Adrenal gland (tissue), 12 donors: ENCODE results near the gene GALNTL6. TPM values are rescaled to one million over a fixed set of nuclear protein-coding genes. Genes with fewer than 3 reads are reported as not detected.

ENCODE experiments used
- DNase-seq, 7 donors: peaks; one replicate each; pipeline ENCODE4 v3.0.0-alpha.2; 2019 to 2020
- H3K27ac ChIP-seq, 5 donors: fragments of 200-600 bp; sonication (generic) in 4 of 5; 1 replicate in 3 of 5; 2 replicates in 2 of 5; pipeline versions ENCODE4 v1.5.1 to v1.8.0; 2016 to 2020; ENCODE audit warnings: mild to moderate bottlenecking in 1 of 5
- H3K27me3 ChIP-seq: fragments of 200-600 bp; 2 replicates; pipeline ENCODE4 v1.8.0; 2021
- H3K36me3 ChIP-seq, 2 donors: fragments of 200-600 bp; replicated peaks in 1 of 2; 1 replicate in 1 of 2; 2 replicates in 1 of 2; pipeline versions ENCODE4 v1.5.1 to v1.8.0; 2018 to 2022
- H3K4me1 ChIP-seq, 2 donors: fragments of 200-600 bp; replicated peaks in 1 of 2; 1 replicate in 1 of 2; 2 replicates in 1 of 2; pipeline versions ENCODE4 v1.5.1 to v1.8.0; 2018 to 2021
- H3K4me3 ChIP-seq, 4 donors: fragments of 200-600 bp; sonication (generic) in 3 of 4; one replicate each; pipeline ENCODE4 v1.5.1; 2016 to 2018
- H3K9me3 ChIP-seq, 3 donors: fragments of 200-600 bp; sonication (generic) in 1 of 3; replicated peaks in 1 of 3; 1 replicate in 2 of 3; 2 replicates in 1 of 3; pipeline versions ENCODE4 v1.5.1 to v1.8.0; 2016 to 2021
- CTCF ChIP-seq, 6 experiments: fragments of 450-650 bp in 4 of 6; fragments of 200-600 bp in 2 of 6; sonication (generic) in 1 of 6; IDR thresholded peaks; 1 replicate in 5 of 6; 2 replicates in 1 of 6; pipeline versions ENCODE4 v1.5.1 to v1.8.0; 2016 to 2021; ENCODE audit warnings: antibody characterized with exemption in 6 of 6, mild to moderate bottlenecking in 2 of 6, moderate library complexity in 1 of 6
- POLR2A ChIP-seq, 2 donors: fragments of 450-650 bp; IDR thresholded peaks; one replicate each; pipeline ENCODE4 v1.6.1; 2017; ENCODE audit warnings: antibody characterized with exemption in 2 of 2, mild to moderate bottlenecking in 2 of 2, moderate library complexity in 1 of 2
- WGBS, 4 donors: extraction: QIAGEN DNeasy Blood & Tissue Kit in 2 of 4; methylation state at CpG; one replicate each; pipeline versions ENCODE4 v1.1.5 to v1.1.7; 2013 to 2017; 5-methylcytosine and 5-hydroxymethylcytosine counted together
- intact Hi-C, 2 donors: fragments of 100-400 bp; cut with DNase I; formaldehyde crosslinking; loops; one replicate each; pipeline versions ENCODE4 v1.14.1 to v1.15.0; 2022 to 2023
- polyA plus RNA-seq, 3 donors: library from polyadenylated mRNA; stranded (reverse); fragments of 200-250 nt in 2 of 3; fragments of 350-450 nt in 1 of 3; fragmentation: Illumina TruSeq in 1 of 3; extraction: RNeasy Lipid Tissue Mini Kit (QIAGEN cat#74804) in 1 of 3; gene quantifications; one replicate each; pipeline ENCODE4 v1.2.3, GENCODE V29; 2013 to 2014
- total RNA-seq, 9 donors: library from RNA; depleted of rRNA in 4 of 9; stranded (reverse); fragments of >200 nt in 4 of 9; fragments of 120-200 nt in 1 of 9; fragmentation: NEBNext Ultra II Directional in 1 of 9; extraction: Animal tissue kit (Norgen Biotek cat#: 25700) in 1 of 9; gene quantifications; one replicate each; pipeline versions ENCODE4 v1.1.0 to v1.2.4, GENCODE V29; 2013 to 2023
- donor health status: healthy with polysubstance abuse.
- donor health status: Bipolar disorder and iron deficiency.
- donor health status: DM: yes; HTN: yes; CAD: no.
- donor health status: DM: no; HTN: no; CAD: no.
- donor health status: DM: no; HTN: no; CAD: no.
- donor health status: DM: yes; HTN: yes; CAD: no.

Gene GALNTL6
- total and polyA plus RNA-seq, 12 donors, result 0.10 to 0.96 (median 0.42) TPM; not detected in 1

GRCh38 chr4:172055498-172055897 is 242.3 kb downstream of the GALNTL6 start:
- H3K27ac ChIP-seq, result no peak overlapping the region
- no peaks in the 10 kb centered on the region for H3K4me1 ChIP-seq
- TF ChIP-seq CTCF (IDR thresholded peaks at IDR 0.05), result no peak
- no peak for TF ChIP-seq POLR2A (IDR thresholded peaks at IDR 0.05)
- no peaks in the 10 kb centered on the region for H3K9me3 ChIP-seq
- no peak for DNase-seq
- intact Hi-C loops, result no loop called here
- 73 to 82% (median 76%) methylated on average over 2 of the region's 2 CpGs for WGBS, 4 donors
- H3K27me3 ChIP-seq, result no peaks in the 10 kb centered on the region
- no peak overlapping the region for H3K4me3 ChIP-seq
- no peaks in the 10 kb centered on the region for H3K36me3 ChIP-seq

GRCh38 chr4:172061204-172061603 is 248.0 kb downstream of the GALNTL6 start:
- no peaks in the 10 kb centered on the region for H3K27me3 ChIP-seq
- 71 to 86% (median 76%) methylated on average over 1 of the region's 1 CpG for WGBS, 4 donors
- no peaks in the 10 kb centered on the region for H3K9me3 ChIP-seq
- intact Hi-C loops, result no loop called here
- TF ChIP-seq CTCF (IDR thresholded peaks at IDR 0.05) (no peak), POLR2A (IDR thresholded peaks at IDR 0.05) (no peak)
- no peak overlapping the region for H3K4me3 ChIP-seq
- no peaks in the 10 kb centered on the region for H3K4me1 ChIP-seq
- H3K36me3 ChIP-seq, result no peaks in the 10 kb centered on the region
- no peak overlapping the region for H3K27ac ChIP-seq
- no peak for DNase-seq

GRCh38 chr4:172068506-172068905 is 255.3 kb downstream of the GALNTL6 start:
- Histone ChIP-seq H3K27ac (no peak overlapping the region), H3K27me3 (no peaks in the 10 kb centered on the region), H3K4me3 (no peak overlapping the region), H3K4me1 (no peaks in the 10 kb centered on the region), H3K9me3 (no peaks in the 10 kb centered on the region), H3K36me3 (no peaks in the 10 kb centered on the region)
- 64 to 77% (median 71%) methylated on average over 3 of the region's 3 CpGs; no CpG with 5 or more reads in 1 of the 4 donors for WGBS, 4 donors
- DNase-seq, result no peak
- intact Hi-C loops, result no loop called here
- TF ChIP-seq CTCF (IDR thresholded peaks at IDR 0.05) (no peak), POLR2A (IDR thresholded peaks at IDR 0.05) (no peak)

GRCh38 chr4:172073590-172073989 is 260.4 kb downstream of the GALNTL6 start:
- H3K9me3 ChIP-seq, result no peaks in the 10 kb centered on the region
- H3K36me3 ChIP-seq, result no peaks in the 10 kb centered on the region
- no peak overlapping the region for H3K4me3 ChIP-seq
- intact Hi-C loops, result no loop called here
- no peak for TF ChIP-seq CTCF (IDR thresholded peaks at IDR 0.05)
- TF ChIP-seq POLR2A (IDR thresholded peaks at IDR 0.05), result no peak
- H3K27me3 ChIP-seq, result no peaks in the 10 kb centered on the region
- H3K27ac ChIP-seq, result no peak overlapping the region
- no peak for DNase-seq
- H3K4me1 ChIP-seq, result no peaks in the 10 kb centered on the region
